ENCODE data around the gene CLTA.
A peak's percentile ranks its signal among the peaks of the same experiment; 100 is the strongest.
"Not testable (repeated sequence)": the region's sequence is repeated elsewhere in the genome, so short reads cannot be mapped to it uniquely, and the experiment has no call there.

The CLTA gene

GRCh38 chr9:36239675-36240074 is 49.0 kb downstream of the CLTA start:
- not testable (repeated sequence) for DNase-seq (ENCODE audit: low read depth in 2 of 2)

DNA sequence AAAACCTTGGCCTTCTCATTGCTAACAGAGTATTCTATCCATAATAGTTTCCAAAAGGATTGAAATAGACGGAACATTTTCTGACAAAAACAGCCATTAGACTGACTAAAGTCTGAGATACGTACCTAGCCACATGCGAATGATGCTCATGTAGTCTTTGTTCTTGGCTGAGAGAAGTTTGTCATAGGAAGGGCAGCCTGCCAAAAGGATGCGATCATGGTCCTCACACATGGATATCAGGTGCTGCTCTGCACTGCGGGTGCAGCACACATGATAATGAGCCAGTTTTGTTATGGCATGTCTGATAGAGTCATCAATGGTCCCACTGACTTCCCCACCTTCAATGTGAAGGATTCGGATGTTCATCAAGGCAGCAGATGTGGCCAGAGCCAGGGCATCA is 55.2 kb downstream of the CLTA start:
- DNase-seq (ENCODE audit: low read depth in 2 of 2), result no peak

DNA sequence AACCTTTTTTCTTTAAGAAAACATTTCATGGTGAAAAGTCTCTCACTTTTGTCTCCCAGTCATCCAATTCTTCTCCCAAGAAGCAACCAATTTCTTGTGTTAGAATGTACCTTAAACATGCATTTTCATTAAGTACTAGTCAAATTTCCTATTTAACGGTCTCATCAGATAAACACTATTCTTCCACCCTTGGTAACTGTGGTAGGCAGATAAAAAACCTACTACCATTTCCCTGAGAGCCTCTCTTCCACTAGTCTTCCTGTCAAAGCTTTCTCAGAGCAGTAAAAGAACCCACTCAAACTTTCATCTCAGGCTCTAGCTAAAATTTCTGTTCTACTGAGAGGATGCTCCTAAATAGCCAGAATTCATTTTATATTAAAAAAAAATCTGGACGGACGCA is 56.6 kb downstream of the CLTA start:
- no peak for DNase-seq (ENCODE audit: low read depth in 2 of 2)

DNA sequence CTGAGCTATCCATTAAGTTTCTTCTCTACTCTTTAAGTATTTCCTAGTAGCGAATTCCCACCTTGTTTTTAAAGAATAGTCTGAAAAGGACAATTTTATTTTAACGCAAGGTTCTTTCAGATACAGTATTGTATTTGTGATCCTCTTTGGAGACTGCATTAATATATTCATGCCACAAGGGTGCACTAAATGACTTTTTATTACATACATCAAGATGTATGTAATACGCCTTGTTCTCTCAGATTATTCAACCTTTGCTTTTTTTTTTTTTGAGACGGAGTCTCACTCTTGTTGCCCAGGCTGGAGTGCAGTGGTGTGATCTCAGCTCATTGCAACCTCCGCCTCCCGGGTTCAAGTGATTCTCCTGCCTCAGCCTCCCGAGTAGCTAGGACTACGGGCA is 57.3 kb downstream of the CLTA start:
- DNase-seq (ENCODE audit: low read depth in 2 of 2), result not testable (repeated sequence)

DNA sequence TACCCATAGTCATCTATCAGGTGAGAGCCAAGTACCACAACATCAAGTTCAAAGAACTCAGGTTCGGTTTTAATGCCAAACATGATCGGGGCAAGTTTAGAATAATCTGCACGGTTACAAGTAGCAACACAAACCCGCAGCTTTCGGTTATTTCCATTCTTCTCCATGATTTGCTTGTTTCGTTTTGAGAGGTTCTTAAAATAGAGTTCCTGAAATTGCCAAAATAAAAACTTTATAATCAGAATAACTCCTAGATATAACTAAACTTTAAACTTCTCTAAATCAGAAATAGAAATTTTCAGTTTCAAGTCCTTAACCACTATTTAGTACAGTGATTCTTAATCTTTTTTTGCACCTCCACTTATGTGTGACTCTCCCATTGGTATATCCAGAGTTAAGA is 58.5 kb downstream of the CLTA start:
- no peak for DNase-seq (ENCODE audit: low read depth in 2 of 2)

DNA sequence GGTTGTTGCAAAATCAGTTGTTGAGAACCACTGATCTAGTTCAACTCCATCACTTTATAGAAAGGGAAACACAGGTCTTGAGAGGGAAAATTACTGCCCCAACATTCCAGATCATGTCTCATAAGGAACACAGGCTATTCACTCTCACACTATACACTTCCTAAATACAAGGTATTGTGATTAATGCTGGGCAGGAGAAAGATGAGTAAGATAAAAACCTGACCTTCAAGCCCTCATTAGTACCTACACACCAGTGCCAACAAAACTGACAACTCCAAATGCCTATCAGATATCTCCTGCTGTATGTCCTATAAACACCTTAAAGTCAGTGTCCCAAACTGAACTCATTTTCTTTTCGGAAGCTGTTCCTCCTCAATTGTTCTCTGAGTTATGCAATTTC is 59.4 kb downstream of the CLTA start:
- no peak for DNase-seq (ENCODE audit: low read depth in 2 of 2)

GRCh38 chr9:36251428-36251827 is 60.7 kb downstream of the CLTA start:
- no peak for DNase-seq (ENCODE audit: low read depth in 2 of 2)

DNA sequence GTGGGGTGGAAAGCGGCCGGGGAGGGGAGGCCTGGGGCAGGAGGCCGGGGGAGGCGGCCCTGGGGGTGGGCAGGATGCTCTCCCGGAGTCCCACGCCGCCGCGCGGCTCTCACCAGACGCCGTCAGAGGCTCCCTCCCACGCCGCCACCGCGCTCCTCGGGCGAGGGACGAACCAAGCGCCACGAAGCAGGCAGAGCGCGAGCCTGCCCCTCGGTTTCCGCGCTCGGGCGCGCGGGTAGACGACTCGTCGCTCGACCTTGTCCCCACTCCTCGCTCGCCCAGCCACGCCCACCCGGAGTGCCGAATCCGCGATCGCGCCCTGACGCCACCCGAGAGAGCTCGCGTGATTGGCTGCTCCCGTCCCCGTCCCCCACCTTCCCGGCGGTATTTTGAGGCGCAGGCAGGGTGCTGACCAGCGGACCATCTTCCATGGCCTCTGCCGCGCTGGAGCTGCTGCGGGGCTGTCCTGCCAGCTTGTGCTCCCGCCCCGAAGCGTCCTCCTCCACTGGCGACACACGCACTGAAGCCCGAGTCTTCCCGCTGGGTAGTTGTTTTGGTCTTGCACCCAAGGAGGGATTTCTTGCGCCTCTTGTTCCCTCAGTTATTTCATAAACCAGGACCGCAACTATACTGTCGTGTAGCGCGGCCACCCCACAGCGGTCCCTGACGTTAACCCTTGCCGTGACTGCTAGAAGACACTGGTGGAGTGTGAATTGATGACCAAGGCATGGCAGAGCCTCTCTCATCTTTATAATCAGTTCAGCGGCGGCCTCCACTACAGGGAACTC is 67.7 kb downstream of the CLTA start, which contains the start of gene GNE:
GNE (minus strand) TSS at position 241 of the 788 bp plus-strand sequence. CDS start 9,093 bp downstream, outside the sequence.
- DNase-seq (ENCODE audit: low read depth in 2 of 2), result peak; percentile 91 to 95

GRCh38 chr9:36258996-36259533 is 68.3 kb downstream of the CLTA start:
- no peak for DNase-seq (ENCODE audit: low read depth in 2 of 2)
